ENCODE results near the gene NADSYN1. TPM values are rescaled to one million over a fixed set of nuclear protein-coding genes. Genes with fewer than 3 reads are reported as not detected.

Gene NADSYN1
- total RNA-seq, 4 donors from 2014 or later, result 54.2 to 85.9 (median 70.0) TPM

- WGBS, 2 donors, result 89 to 92% methylated on average over 25 to 26 of the region's 26 CpGs
- Histone ChIP-seq H3K36me3 (peaks cover 2 to 90% (median 38%) of the 10 kb centered on the region in 3 donors), H3K4me1 (no peaks in the 10 kb centered on the region), H3K27ac (no peak overlapping the region), H3K9me3 (no peaks in the 10 kb centered on the region), H3K27me3 (no peaks in the 10 kb centered on the region), H3K4me3 (no peak overlapping the region)
- TF ChIP-seq CTCF (IDR thresholded peaks at IDR 0.05) (no peak), POLR2A (IDR thresholded peaks at IDR 0.05) (no peak), EP300 (IDR thresholded peaks at IDR 0.05) (no peak)
- DNase-seq (ENCODE audit: low spot score in 2 of 2), result no peak
Measured at GRCh38 chr11:71474771-71475483, 21.9 kb downstream of the NADSYN1 start.

GRCh38 chr11:71476031-71476430, 23.0 kb downstream of the NADSYN1 start:
- 93% methylated on average over 21 of the region's 21 CpGs for WGBS, 2 donors
- no peak for TF ChIP-seq EP300 (IDR thresholded peaks at IDR 0.05)
- no peak for TF ChIP-seq CTCF (IDR thresholded peaks at IDR 0.05)
- no peak for TF ChIP-seq POLR2A (IDR thresholded peaks at IDR 0.05)

GRCh38 chr11:71476926-71477640, 24.1 kb downstream of the NADSYN1 start:
- no peaks in the 10 kb centered on the region for H3K9me3 ChIP-seq
- H3K36me3 ChIP-seq, result peaks cover 2 to 100% (median 48%) of the 10 kb centered on the region in 3 donors
- no peaks in the 10 kb centered on the region for H3K4me1 ChIP-seq
- H3K4me3 ChIP-seq, result no peak overlapping the region
- H3K27me3 ChIP-seq, result no peaks in the 10 kb centered on the region
- no peak overlapping the region for H3K27ac ChIP-seq
- WGBS, 2 donors, result 91 to 93% methylated on average over 33 to 34 of the region's 34 CpGs
- DNase-seq (ENCODE audit: low spot score in 2 of 2), result no peak
- TF ChIP-seq EP300 (IDR thresholded peaks at IDR 0.05) (no peak), POLR2A (IDR thresholded peaks at IDR 0.05) (no peak), CTCF (IDR thresholded peaks at IDR 0.05) (no peak)

More at GRCh38 chr11:71476031-71476430, 23.0 kb downstream of the NADSYN1 start:
- Histone ChIP-seq H3K9me3 (no peaks in the 10 kb centered on the region), H3K36me3 (peaks cover 2 to 100% (median 41%) of the 10 kb centered on the region in 3 donors), H3K27me3 (no peaks in the 10 kb centered on the region), H3K27ac (no peak overlapping the region), H3K4me1 (no peaks in the 10 kb centered on the region), H3K4me3 (no peak overlapping the region)
- no peak for DNase-seq (ENCODE audit: low spot score in 2 of 2)

- Histone ChIP-seq H3K4me1 (no peaks in the 10 kb centered on the region), H3K9me3 (no peaks in the 10 kb centered on the region), H3K36me3 (peaks cover 2 to 100% (median 50%) of the 10 kb centered on the region in 3 donors), H3K4me3 (no peak overlapping the region), H3K27me3 (no peaks in the 10 kb centered on the region), H3K27ac (no peak overlapping the region)
- 75 to 78% methylated on average over 24 to 25 of the region's 25 CpGs for WGBS, 2 donors
- no peak for DNase-seq (ENCODE audit: low spot score in 2 of 2)
- TF ChIP-seq EP300 (IDR thresholded peaks at IDR 0.05) (no peak), CTCF (IDR thresholded peaks at IDR 0.05) (no peak), POLR2A (IDR thresholded peaks at IDR 0.05) (no peak)
Measured at GRCh38 chr11:71477641-71478527, 24.9 kb downstream of the NADSYN1 start.

All from tibial nerve (tissue), 4 donors.